VCaP (cell line): Measurements from ENCODE around the gene NRK.
A peak's percentile ranks its signal among the peaks of the same experiment; 100 is the strongest.
"Not testable (repeated sequence)": the region's sequence is repeated elsewhere in the genome, so short reads cannot be mapped to it uniquely, and the experiment has no call there.

Experiments used
- H3K27ac ChIP-seq: fragments of 450-650 bp; 2 replicates; pipeline ENCODE4 v1.5.1; 2017
- CTCF ChIP-seq: fragments of 450-650 bp; conservative IDR thresholded peaks from 2 replicates; pipeline ENCODE4 v1.5.1; 2017; ENCODE audit warnings: mild to moderate bottlenecking, moderate library complexity

Gene NRK

GRCh38 chrX:105975382-105975781 lies 153.0 kb downstream of the NRK start:
- no peak overlapping the region for H3K27ac ChIP-seq
- peak; percentile 32; the same call in 1 of the 2 replicates for TF ChIP-seq CTCF

GRCh38 chrX:105981772-105982485 lies 159.6 kb downstream of the NRK start:
- H3K27ac ChIP-seq = no peak overlapping the region
- TF ChIP-seq CTCF = no peak

GRCh38 chrX:105988487-105988886 lies 166.1 kb downstream of the NRK start:
- H3K27ac ChIP-seq = not testable (repeated sequence)

- no peak for TF ChIP-seq CTCF
- no peak overlapping the region for H3K27ac ChIP-seq
These were observed 177.0 kb downstream of the NRK start for GRCh38 chrX:105999294-105999693.

GRCh38 chrX:106000203-106000602 lies 177.9 kb downstream of the NRK start:
- H3K27ac ChIP-seq = no peak overlapping the region
- no peak for TF ChIP-seq CTCF

- H3K27ac ChIP-seq = not testable (repeated sequence)
These were observed 178.3 kb downstream of the NRK start for GRCh38 chrX:106000609-106001008.

GRCh38 chrX:106005684-106006083 lies 183.3 kb downstream of the NRK start:
- no peak for TF ChIP-seq CTCF
- no peak overlapping the region for H3K27ac ChIP-seq

GRCh38 chrX:106007815-106008214 lies 185.5 kb downstream of the NRK start:
- no peak for TF ChIP-seq CTCF
- no peak overlapping the region for H3K27ac ChIP-seq
